Measurements from ENCODE around the gene SLC6A6.

The SLC6A6 gene

DNA sequence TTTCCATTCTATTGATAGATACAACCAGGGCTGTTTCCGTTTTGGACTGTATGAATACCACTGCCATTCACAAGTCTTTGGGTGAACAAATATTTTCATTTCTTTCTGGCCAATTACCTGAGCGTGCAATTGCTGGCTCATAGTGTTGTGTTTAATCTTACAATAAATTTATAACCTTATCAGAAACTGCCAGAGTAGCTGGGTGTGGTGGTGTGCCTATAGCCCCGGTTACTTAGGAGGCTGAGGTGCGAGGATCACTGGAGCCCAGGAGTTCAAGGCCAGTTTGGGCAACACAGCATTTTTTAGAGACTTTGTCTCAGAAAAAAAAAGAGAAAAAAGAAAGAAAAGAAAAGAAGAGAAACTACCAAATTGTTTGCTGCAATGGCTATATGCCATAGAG, 5.4 kb upstream of the SLC6A6 start:
- Histone ChIP-seq H3K4me3 (ENCODE audit: low read depth, low read length) (no peak overlapping the region), H3K27ac (ENCODE audit: low read depth, low read length) (no peak overlapping the region), H4K91ac (ENCODE audit: low read depth, low read length) (no peak overlapping the region), H3K79me1 (ENCODE audit: low read length) (peaks cover 25% of the 10 kb centered on the region), H3K18ac (ENCODE audit: low read length) (no peak overlapping the region), H3K23ac (ENCODE audit: low read length) (no peak overlapping the region), H4K8ac (ENCODE audit: low read depth, low read length) (no peak overlapping the region), H2AFZ (ENCODE audit: insufficient read depth, low read length, poor library complexity) (no peak overlapping the region), H3K4ac (ENCODE audit: low read depth, low read length) (no peak overlapping the region), H2BK120ac (ENCODE audit: insufficient read depth, low read length, poor library complexity) (no peak overlapping the region), H3K4me1 (ENCODE audit: control insufficient read depth in 1 of 2, insufficient read depth in 2 of 2, low read length in 2 of 2) (peaks cover 20 to 23% of the 10 kb centered on the region in 2 experiments), H2AK5ac (ENCODE audit: low read length) (no peak overlapping the region), H3K79me2 (ENCODE audit: control insufficient read depth, insufficient read depth, low read length, poor library complexity) (peaks cover 2% of the 10 kb centered on the region), H3K14ac (ENCODE audit: low read length) (no peak overlapping the region), H3K9ac (ENCODE audit: low read length) (no peak overlapping the region), H3K4me2 (ENCODE audit: low read length) (no peak overlapping the region), H2BK12ac (ENCODE audit: low read length) (no peak overlapping the region), H3K27me3 (ENCODE audit: insufficient read depth, low read length) (no peaks in the 10 kb centered on the region), H3K9me3 (ENCODE audit: insufficient read depth, low read depth, low read length) (no peaks in the 10 kb centered on the region), H4K12ac (ENCODE audit: low read depth, low read length) (no peak overlapping the region), H3K36me3 (ENCODE audit: control insufficient read depth in 1 of 2, insufficient read depth in 2 of 2, low read length in 2 of 2) (no peaks in the 10 kb centered on the region), H2BK5ac (ENCODE audit: low read depth, low read length, poor library complexity) (no peak overlapping the region)
- no peak for DNase-seq
- WGBS (ENCODE audit: extremely low coverage, insufficient coverage, insufficient read length): no CpG with 5 or more reads among the region's 4 CpGs

DNA sequence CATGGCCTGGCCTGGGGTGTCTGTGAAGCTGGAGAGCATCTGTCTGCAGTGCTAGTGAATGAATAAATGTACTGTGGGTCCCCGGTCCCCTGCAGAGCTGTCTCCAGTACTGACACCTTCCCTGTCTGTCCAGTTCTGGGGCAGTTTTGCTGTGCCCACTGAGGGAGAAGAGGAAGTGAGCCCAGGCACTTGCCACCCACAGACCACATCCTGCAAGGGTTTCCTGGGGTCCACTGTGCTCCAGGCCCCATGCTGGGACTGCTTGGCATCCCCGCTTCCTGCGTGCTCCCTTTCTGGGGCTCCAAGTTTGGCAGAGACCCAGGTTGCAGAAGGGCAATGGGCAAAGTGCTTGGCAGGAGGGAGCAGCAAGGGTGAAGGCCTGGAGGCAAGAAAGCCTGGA, 4.9 kb upstream of the SLC6A6 start:
- WGBS (ENCODE audit: extremely low coverage, insufficient coverage, insufficient read length): no CpG with 5 or more reads among the region's 3 CpGs
- Histone ChIP-seq H3K4me2 (ENCODE audit: low read length) (no peak overlapping the region), H3K79me2 (ENCODE audit: control insufficient read depth, insufficient read depth, low read length, poor library complexity) (peaks cover 3% of the 10 kb centered on the region), H2AK5ac (ENCODE audit: low read length) (peak overlapping the region; percentile 49), H3K27ac (ENCODE audit: low read depth, low read length) (no peak overlapping the region), H3K4ac (ENCODE audit: low read depth, low read length) (no peak overlapping the region), H3K79me1 (ENCODE audit: low read length) (peaks cover 22% of the 10 kb centered on the region), H3K4me3 (ENCODE audit: low read depth, low read length) (no peak overlapping the region), H4K8ac (ENCODE audit: low read depth, low read length) (no peak overlapping the region), H3K9me3 (ENCODE audit: insufficient read depth, low read depth, low read length) (no peaks in the 10 kb centered on the region), H3K4me1 (ENCODE audit: control insufficient read depth in 1 of 2, insufficient read depth in 2 of 2, low read length in 2 of 2) (peaks cover 20% of the 10 kb centered on the region in 2 experiments), H2AFZ (ENCODE audit: insufficient read depth, low read length, poor library complexity) (no peak overlapping the region), H2BK120ac (ENCODE audit: insufficient read depth, low read length, poor library complexity) (no peak overlapping the region), H4K91ac (ENCODE audit: low read depth, low read length) (peak overlapping the region; percentile 23), H3K9ac (ENCODE audit: low read length) (no peak overlapping the region), H3K36me3 (ENCODE audit: control insufficient read depth in 1 of 2, insufficient read depth in 2 of 2, low read length in 2 of 2) (no peaks in the 10 kb centered on the region), H3K23ac (ENCODE audit: low read length) (no peak overlapping the region), H2BK5ac (ENCODE audit: low read depth, low read length, poor library complexity) (no peak overlapping the region), H4K12ac (ENCODE audit: low read depth, low read length) (no peak overlapping the region), H2BK12ac (ENCODE audit: low read length) (no peak overlapping the region), H3K14ac (ENCODE audit: low read length) (no peak overlapping the region), H3K18ac (ENCODE audit: low read length) (no peak overlapping the region), H3K27me3 (ENCODE audit: insufficient read depth, low read length) (no peaks in the 10 kb centered on the region)
- DNase-seq: no peak

DNA sequence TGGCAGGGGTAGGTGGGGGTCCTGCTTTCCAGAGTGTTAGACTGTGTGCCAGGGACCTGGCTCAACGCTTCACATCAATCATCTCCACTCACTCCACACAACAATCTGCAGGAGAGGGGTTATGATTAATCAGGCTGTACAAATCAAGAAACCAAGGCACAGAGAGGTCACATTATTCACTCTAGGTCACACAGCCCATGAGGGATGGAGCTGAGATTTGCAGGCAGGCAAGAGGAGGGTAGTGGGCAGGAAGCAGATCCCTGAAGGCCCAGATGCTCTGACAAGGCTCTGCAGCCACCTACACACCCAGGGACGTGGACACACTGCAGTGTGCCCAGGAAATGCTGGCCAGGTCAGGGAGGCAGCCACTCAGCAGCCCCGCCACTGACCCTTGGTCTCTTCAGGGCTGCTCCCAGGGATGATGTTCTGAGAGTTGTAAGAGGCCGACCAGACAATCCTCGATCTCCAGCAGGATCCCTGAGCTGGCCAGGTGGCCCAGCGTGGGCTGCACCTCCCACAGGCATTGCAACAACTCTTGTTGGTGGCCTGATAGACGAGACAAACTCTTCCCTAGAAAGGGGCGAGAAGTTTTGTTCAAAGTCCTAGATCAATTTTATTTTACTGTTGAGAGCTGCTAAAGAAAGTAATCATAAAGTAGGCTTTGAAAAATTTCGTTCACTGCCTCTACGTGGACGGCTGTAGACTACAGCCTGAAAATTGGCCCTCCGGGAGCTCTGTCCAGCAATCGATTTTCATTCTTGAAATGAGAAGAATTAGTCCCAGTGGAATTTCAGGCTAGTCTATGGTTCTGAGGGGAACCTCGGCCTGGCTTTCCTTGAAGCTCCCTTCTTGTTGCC, 4.2 kb upstream of the SLC6A6 start:
- H2BK120ac ChIP-seq (ENCODE audit: insufficient read depth, low read length, poor library complexity): no peak overlapping the region
- H3K9ac ChIP-seq (ENCODE audit: low read length): no peak overlapping the region
- H3K27ac ChIP-seq (ENCODE audit: low read depth, low read length): no peak overlapping the region

DNA sequence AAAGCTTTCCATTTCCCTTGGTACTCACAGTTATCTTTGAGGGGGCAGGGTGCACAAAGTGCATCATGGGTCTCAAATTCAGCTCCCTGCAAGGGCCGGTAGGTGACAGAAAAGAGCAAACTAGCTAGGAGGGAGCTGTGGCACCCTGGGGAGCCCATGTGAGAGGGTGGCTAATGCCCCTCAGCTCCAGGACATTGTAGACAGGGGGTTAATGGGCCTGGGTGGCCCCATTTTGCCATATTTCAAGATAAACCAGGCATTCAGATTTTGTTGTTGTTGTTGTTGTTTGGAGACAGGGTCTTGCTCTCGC, 3.7 kb upstream of the SLC6A6 start:
- H4K8ac ChIP-seq (ENCODE audit: low read depth, low read length): no peak overlapping the region
- no peak overlapping the region for H3K9ac ChIP-seq (ENCODE audit: low read length)
- H2AFZ ChIP-seq (ENCODE audit: insufficient read depth, low read length, poor library complexity): no peak overlapping the region
- no peaks in the 10 kb centered on the region for H3K36me3 ChIP-seq (ENCODE audit: control insufficient read depth in 1 of 2, insufficient read depth in 2 of 2, low read length in 2 of 2)
- H4K91ac ChIP-seq (ENCODE audit: low read depth, low read length): no peak overlapping the region
- H2BK5ac ChIP-seq (ENCODE audit: low read depth, low read length, poor library complexity): no peak overlapping the region
- no peak overlapping the region for H3K27ac ChIP-seq (ENCODE audit: low read depth, low read length)
- no peaks in the 10 kb centered on the region for H3K9me3 ChIP-seq (ENCODE audit: insufficient read depth, low read depth, low read length)
- no peak overlapping the region for H2AK5ac ChIP-seq (ENCODE audit: low read length)
- H3K4me2 ChIP-seq (ENCODE audit: low read length): no peak overlapping the region
- H2BK120ac ChIP-seq (ENCODE audit: insufficient read depth, low read length, poor library complexity): no peak overlapping the region
- no CpG with 5 or more reads among the region's 2 CpGs for WGBS (ENCODE audit: extremely low coverage, insufficient coverage, insufficient read length)
- H2BK12ac ChIP-seq (ENCODE audit: low read length): no peak overlapping the region
- peaks cover 11 to 17% of the 10 kb centered on the region in 2 experiments for H3K4me1 ChIP-seq (ENCODE audit: control insufficient read depth in 1 of 2, insufficient read depth in 2 of 2, low read length in 2 of 2)
- no peak overlapping the region for H3K18ac ChIP-seq (ENCODE audit: low read length)
- H3K27me3 ChIP-seq (ENCODE audit: insufficient read depth, low read length): no peaks in the 10 kb centered on the region
- no peak overlapping the region for H4K12ac ChIP-seq (ENCODE audit: low read depth, low read length)
- peaks cover 15% of the 10 kb centered on the region for H3K79me2 ChIP-seq (ENCODE audit: control insufficient read depth, insufficient read depth, low read length, poor library complexity)
- no peak overlapping the region for H3K14ac ChIP-seq (ENCODE audit: low read length)
- H3K23ac ChIP-seq (ENCODE audit: low read length): no peak overlapping the region
- H3K4ac ChIP-seq (ENCODE audit: low read depth, low read length): no peak overlapping the region
- no peak for DNase-seq
- no peak overlapping the region for H3K4me3 ChIP-seq (ENCODE audit: low read depth, low read length)
- H3K79me1 ChIP-seq (ENCODE audit: low read length): peaks cover 25% of the 10 kb centered on the region

More for the DNA sequence above, 4.2 kb upstream of the SLC6A6 start:
- Histone ChIP-seq H3K4me3 (ENCODE audit: low read depth, low read length) (no peak overlapping the region), H3K18ac (ENCODE audit: low read length) (no peak overlapping the region), H3K14ac (ENCODE audit: low read length) (no peak overlapping the region), H3K4ac (ENCODE audit: low read depth, low read length) (no peak overlapping the region), H3K79me1 (ENCODE audit: low read length) (peaks cover 25% of the 10 kb centered on the region), H2BK12ac (ENCODE audit: low read length) (no peak overlapping the region), H3K4me2 (ENCODE audit: low read length) (no peak overlapping the region), H3K27me3 (ENCODE audit: insufficient read depth, low read length) (no peaks in the 10 kb centered on the region), H4K12ac (ENCODE audit: low read depth, low read length) (no peak overlapping the region), H2AK5ac (ENCODE audit: low read length) (no peak overlapping the region), H4K8ac (ENCODE audit: low read depth, low read length) (no peak overlapping the region), H3K9me3 (ENCODE audit: insufficient read depth, low read depth, low read length) (no peaks in the 10 kb centered on the region), H4K91ac (ENCODE audit: low read depth, low read length) (peak overlapping the region; percentile 23), H2AFZ (ENCODE audit: insufficient read depth, low read length, poor library complexity) (no peak overlapping the region), H3K79me2 (ENCODE audit: control insufficient read depth, insufficient read depth, low read length, poor library complexity) (peaks cover 9% of the 10 kb centered on the region), H3K36me3 (ENCODE audit: control insufficient read depth in 1 of 2, insufficient read depth in 2 of 2, low read length in 2 of 2) (no peaks in the 10 kb centered on the region), H2BK5ac (ENCODE audit: low read depth, low read length, poor library complexity) (no peak overlapping the region), H3K23ac (ENCODE audit: low read length) (no peak overlapping the region), H3K4me1 (ENCODE audit: control insufficient read depth in 1 of 2, insufficient read depth in 2 of 2, low read length in 2 of 2) (peaks cover 16 to 17% of the 10 kb centered on the region in 2 experiments)
- no peak for DNase-seq
- WGBS (ENCODE audit: extremely low coverage, insufficient coverage, insufficient read length): no CpG with 5 or more reads among the region's 14 CpGs
